Islet precursor cell (in vitro differentiated cells): Measurements from ENCODE around the gene PAEP.

Experiments used
- DNase-seq: peaks from one replicate; pipeline ENCODE4 v3.0.0-alpha.2; 2018

The PAEP gene

GRCh38 chr9:135551456-135551855 is 10.1 kb upstream of the PAEP start:
- DNase-seq: no peak

GRCh38 chr9:135552021-135552697 is 9.4 kb upstream of the PAEP start:
- DNase-seq: peak; percentile 38

- peak; percentile 50 for DNase-seq
Measured at GRCh38 chr9:135552698-135553171, 8.8 kb upstream of the PAEP start.

- no peak for DNase-seq
Measured at GRCh38 chr9:135554718-135555117, 6.8 kb upstream of the PAEP start.

- no peak for DNase-seq
Measured at GRCh38 chr9:135555203-135555602, 6.4 kb upstream of the PAEP start.

- DNase-seq: no peak
Measured at GRCh38 chr9:135555910-135556309, 5.6 kb upstream of the PAEP start.

- DNase-seq: peak; percentile 52
Measured at GRCh38 chr9:135559606-135560005, 1.9 kb upstream of the PAEP start.

- peak; percentile 42 for DNase-seq
Measured at GRCh38 chr9:135562235-135562745, 734 bp downstream of the PAEP start.

GRCh38 chr9:135563039-135563476 is 1.5 kb downstream of the PAEP start:
- DNase-seq: peak; percentile 46

- peak; percentile 35 for DNase-seq
Measured at GRCh38 chr9:135563858-135564257, 2.3 kb downstream of the PAEP start.

- DNase-seq: peak; percentile 61
Measured at GRCh38 chr9:135565141-135565628, 3.6 kb downstream of the PAEP start.

GRCh38 chr9:135565636-135566035 is 4.1 kb downstream of the PAEP start:
- peak; percentile 53 for DNase-seq

- no peak for DNase-seq
Measured at GRCh38 chr9:135566552-135566951, 5.0 kb downstream of the PAEP start.

- no peak for DNase-seq
Measured at GRCh38 chr9:135567311-135567710, 5.8 kb downstream of the PAEP start.

GRCh38 chr9:135568026-135568425 is 6.5 kb downstream of the PAEP start:
- no peak for DNase-seq

- DNase-seq: peak; percentile 48
Measured at GRCh38 chr9:135570456-135570855, 8.9 kb downstream of the PAEP start.

GRCh38 chr9:135572233-135572632 is 10.7 kb downstream of the PAEP start:
- no peak for DNase-seq

GRCh38 chr9:135573124-135573523 is 11.6 kb downstream of the PAEP start:
- no peak for DNase-seq

GRCh38 chr9:135574331-135574730 is 12.8 kb downstream of the PAEP start:
- DNase-seq: no peak

GRCh38 chr9:135574943-135575342 is 13.4 kb downstream of the PAEP start:
- peak; percentile 40 for DNase-seq

GRCh38 chr9:135575995-135576631 is 14.6 kb downstream of the PAEP start:
- DNase-seq: peak; percentile 51

GRCh38 chr9:135577256-135577655 is 15.7 kb downstream of the PAEP start:
- DNase-seq: no peak

GRCh38 chr9:135579356-135579755 is 17.8 kb downstream of the PAEP start:
- DNase-seq: no peak
